Neutrophil (primary cell): Measurements from ENCODE around the gene PLEKHO1.
"Not testable (repeated sequence)": the region's sequence is repeated elsewhere in the genome, so short reads cannot be mapped to it uniquely, and the experiment has no call there.

ENCODE experiments used
- H3K27ac ChIP-seq: fragments of 200-600 bp; sonication (generic); 2 replicates; pipeline ENCODE4 v1.5.1; 2016; ENCODE audit warnings: mild to moderate bottlenecking, moderate library complexity
- H3K27me3 ChIP-seq: fragments of 200-600 bp; sonication (generic); 2 replicates; pipeline ENCODE4 v1.6.0; 2016; ENCODE audit warnings: mild to moderate bottlenecking
- H3K36me3 ChIP-seq: fragments of 200-600 bp; sonication (generic); 2 replicates; pipeline ENCODE4 v1.5.1; 2017
- H3K4me1 ChIP-seq, 2 experiments: fragments of 200-600 bp in 1 of 2; sonication (generic) in 1 of 2; 1 replicate in 1 of 2; 2 replicates in 1 of 2; pipeline versions ENCODE4 v1.5.1 to v1.6.1; 2013 to 2016; ENCODE audit warnings: low read depth in 1 of 2, low read length in 1 of 2, mild to moderate bottlenecking in 1 of 2, moderate library complexity in 1 of 2; ENCODE audit not compliant: control insufficient read depth in 1 of 2, insufficient read depth in 1 of 2
- H3K4me3 ChIP-seq, 2 experiments: fragments of 200-600 bp in 1 of 2; sonication (generic) in 1 of 2; 1 replicate in 1 of 2; 2 replicates in 1 of 2; pipeline ENCODE4 v1.5.1; 2013 to 2016; ENCODE audit warnings: low read depth in 1 of 2, low read length in 1 of 2, mild to moderate bottlenecking in 1 of 2, moderate library complexity in 1 of 2
- H3K9me3 ChIP-seq: fragments of 200-600 bp; sonication (generic); 2 replicates; pipeline ENCODE4 v1.5.1; 2016
- TF ChIP-seq, protein P1 (sequence below): fragments of 200-600 bp; sonication (generic); IDR thresholded peaks from 2 replicates; pipeline ENCODE4 v1.5.1; 2016; ENCODE audit warnings: antibody characterized with exemption

Gene PLEKHO1

DNA sequence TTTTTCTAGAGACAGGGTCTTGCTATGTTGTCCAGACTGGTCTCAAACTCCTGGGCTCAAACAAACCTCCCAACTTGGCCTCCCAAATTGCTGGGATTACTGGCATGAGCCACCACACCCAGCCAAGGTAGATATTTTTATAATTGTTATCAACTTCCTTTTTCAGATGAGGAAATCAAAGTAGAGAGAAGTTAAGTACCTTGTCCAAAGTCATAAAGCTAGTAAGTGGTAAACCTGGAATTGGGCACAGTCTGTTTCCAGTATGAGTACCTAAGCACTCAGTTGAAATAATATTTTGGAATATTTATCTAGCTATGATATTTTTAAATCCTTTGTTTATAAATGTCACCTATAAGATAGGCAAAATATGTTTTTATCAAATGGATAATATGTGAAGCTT is 22.3 kb upstream of the PLEKHO1 start:
- no peak overlapping the region for H3K4me3 ChIP-seq
- no peak overlapping the region for H3K27ac ChIP-seq
- no peaks in the 10 kb centered on the region for H3K27me3 ChIP-seq
- no peaks in the 10 kb centered on the region for H3K36me3 ChIP-seq
- TF ChIP-seq, protein P1, sequence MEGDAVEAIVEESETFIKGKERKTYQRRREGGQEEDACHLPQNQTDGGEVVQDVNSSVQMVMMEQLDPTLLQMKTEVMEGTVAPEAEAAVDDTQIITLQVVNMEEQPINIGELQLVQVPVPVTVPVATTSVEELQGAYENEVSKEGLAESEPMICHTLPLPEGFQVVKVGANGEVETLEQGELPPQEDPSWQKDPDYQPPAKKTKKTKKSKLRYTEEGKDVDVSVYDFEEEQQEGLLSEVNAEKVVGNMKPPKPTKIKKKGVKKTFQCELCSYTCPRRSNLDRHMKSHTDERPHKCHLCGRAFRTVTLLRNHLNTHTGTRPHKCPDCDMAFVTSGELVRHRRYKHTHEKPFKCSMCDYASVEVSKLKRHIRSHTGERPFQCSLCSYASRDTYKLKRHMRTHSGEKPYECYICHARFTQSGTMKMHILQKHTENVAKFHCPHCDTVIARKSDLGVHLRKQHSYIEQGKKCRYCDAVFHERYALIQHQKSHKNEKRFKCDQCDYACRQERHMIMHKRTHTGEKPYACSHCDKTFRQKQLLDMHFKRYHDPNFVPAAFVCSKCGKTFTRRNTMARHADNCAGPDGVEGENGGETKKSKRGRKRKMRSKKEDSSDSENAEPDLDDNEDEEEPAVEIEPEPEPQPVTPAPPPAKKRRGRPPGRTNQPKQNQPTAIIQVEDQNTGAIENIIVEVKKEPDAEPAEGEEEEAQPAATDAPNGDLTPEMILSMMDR, result no peak
- H3K4me1 ChIP-seq, result no peaks in the 10 kb centered on the region
- no peaks in the 10 kb centered on the region for H3K9me3 ChIP-seq

DNA sequence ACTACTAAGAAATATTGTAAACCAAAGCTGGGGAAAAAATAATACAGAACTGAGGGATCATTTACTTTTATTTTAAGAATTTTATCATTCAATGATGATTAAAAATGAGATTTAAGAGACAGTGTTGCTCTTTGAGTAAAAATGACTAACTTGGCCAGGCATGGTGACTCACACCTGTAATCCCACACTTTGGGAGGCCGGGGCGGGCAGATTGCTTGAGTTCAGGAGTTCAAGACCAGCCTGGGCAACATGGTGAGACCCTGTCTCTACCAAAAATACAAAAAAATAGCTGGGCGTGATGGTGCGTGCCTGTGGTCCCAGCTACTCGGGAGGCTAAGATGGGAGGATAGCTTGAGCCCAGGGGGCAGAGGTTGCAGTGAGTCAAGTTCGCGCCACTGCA is 21.8 kb upstream of the PLEKHO1 start:
- TF ChIP-seq, protein P1, result no peak

DNA sequence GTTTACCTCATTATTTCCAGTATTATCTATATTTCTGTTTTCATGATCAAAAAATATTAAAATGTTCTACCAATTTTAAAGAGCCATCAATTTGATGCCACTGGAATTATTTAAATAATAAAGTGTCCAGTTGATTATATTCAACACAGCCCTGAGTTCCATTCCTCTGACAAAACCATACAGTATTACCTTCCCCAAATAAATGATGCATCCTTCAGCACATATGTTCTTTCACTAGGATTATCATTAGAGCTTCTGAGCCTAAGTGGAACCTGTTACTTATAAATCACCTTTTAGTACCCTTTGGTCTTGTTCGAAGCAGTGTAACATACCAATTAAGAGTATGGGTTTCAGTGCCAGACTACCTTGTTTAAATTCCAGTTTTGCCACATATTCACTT is 17.3 kb upstream of the PLEKHO1 start:
- H3K36me3 ChIP-seq, result no peaks in the 10 kb centered on the region
- no peak overlapping the region for H3K27ac ChIP-seq
- H3K4me3 ChIP-seq, result no peak overlapping the region
- no peaks in the 10 kb centered on the region for H3K9me3 ChIP-seq
- TF ChIP-seq, protein P1, result no peak
- no peaks in the 10 kb centered on the region for H3K27me3 ChIP-seq
- no peaks in the 10 kb centered on the region for H3K4me1 ChIP-seq

More for the DNA sequence above, 21.8 kb upstream of the PLEKHO1 start:
- Histone ChIP-seq H3K36me3 (no peaks in the 10 kb centered on the region), H3K27me3 (no peaks in the 10 kb centered on the region), H3K4me3 (no peak overlapping the region), H3K9me3 (no peaks in the 10 kb centered on the region), H3K4me1 (no peaks in the 10 kb centered on the region), H3K27ac (no peak overlapping the region)

DNA sequence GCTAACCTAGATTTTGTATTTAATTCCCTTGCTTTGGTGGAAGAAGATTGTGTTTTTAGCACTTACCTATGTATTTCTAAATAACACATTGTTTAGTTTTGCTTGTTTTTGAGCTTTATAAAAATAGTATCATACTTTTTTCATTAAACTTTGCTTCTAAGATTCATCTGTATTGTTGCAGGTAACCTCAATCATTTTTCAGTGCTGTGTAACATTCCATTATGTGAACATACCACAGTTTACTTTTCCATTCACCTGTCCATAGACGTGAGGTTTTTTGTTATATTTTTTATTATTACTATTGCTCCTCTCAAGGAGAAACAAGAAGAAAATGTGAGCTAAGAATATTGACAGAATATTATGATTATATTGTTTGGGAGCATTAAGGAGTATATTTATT is 15.2 kb upstream of the PLEKHO1 start:
- Histone ChIP-seq H3K27ac (no peak overlapping the region), H3K4me3 (no peak overlapping the region), H3K4me1 (no peaks in the 10 kb centered on the region), H3K27me3 (no peaks in the 10 kb centered on the region), H3K36me3 (no peaks in the 10 kb centered on the region), H3K9me3 (no peaks in the 10 kb centered on the region)
- TF ChIP-seq, protein P1, result no peak

DNA sequence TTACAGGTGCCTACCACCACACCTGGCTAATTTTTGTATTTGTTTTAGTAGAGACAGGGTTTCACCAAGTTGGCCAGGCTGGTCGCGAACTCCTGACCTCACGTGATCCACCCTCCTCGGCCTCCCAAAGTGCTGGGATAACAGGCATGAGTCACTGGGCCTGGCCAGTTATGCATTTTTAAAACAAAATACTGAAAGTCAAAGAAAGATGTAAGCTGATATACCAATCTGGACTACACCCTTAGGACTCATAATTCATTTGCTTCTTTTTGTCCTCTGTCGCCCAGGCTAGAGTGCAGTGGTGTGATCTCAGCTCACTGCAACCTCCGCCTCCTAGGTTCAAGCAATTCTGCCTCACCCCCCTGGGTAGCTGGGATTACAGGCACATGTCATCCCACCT is 14.3 kb upstream of the PLEKHO1 start:
- H3K27me3 ChIP-seq, H3K4me1 ChIP-seq, H3K36me3 ChIP-seq, H3K4me3 ChIP-seq, H3K9me3 ChIP-seq, H3K27ac ChIP-seq: not testable (repeated sequence)

DNA sequence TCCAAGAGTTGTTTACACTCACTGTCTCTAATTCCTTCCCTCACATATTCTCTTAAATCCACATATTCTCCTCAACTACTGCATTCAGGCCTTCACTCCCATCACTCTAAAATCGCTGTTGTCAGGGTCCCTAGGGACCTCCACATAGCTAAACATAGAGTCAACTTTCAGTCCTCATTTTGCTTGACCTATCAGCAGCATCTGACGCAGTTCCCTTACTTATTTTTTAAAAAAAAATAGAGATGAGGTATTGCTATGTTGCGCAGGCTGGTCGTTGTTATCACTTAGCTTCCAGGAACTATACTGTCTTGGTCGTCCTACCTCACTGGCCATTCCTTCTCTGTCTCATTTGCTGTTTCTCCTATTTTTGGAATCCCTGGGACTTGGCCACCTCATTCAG is 11.7 kb upstream of the PLEKHO1 start:
- TF ChIP-seq, protein P1, result no peak
- Histone ChIP-seq H3K4me3 (no peak overlapping the region), H3K9me3 (no peaks in the 10 kb centered on the region), H3K4me1 (no peaks in the 10 kb centered on the region), H3K36me3 (no peaks in the 10 kb centered on the region), H3K27ac (no peak overlapping the region), H3K27me3 (no peaks in the 10 kb centered on the region)
